Mesodermal cell (in vitro differentiated cells): ENCODE measurements around the gene DLG5.

Experiments used
- H3K27ac ChIP-seq: 2 replicates; pipeline ENCODE4 v1.7.0; 2013; ENCODE audit warnings: mild to moderate bottlenecking, low read depth, low read length, moderate library complexity; ENCODE audit not compliant: severe bottlenecking
- H3K36me3 ChIP-seq: 2 replicates; pipeline ENCODE4 v1.7.1; 2013; ENCODE audit warnings: mild to moderate bottlenecking, low read length, moderate library complexity; ENCODE audit not compliant: control insufficient read depth, insufficient read depth
- H3K4me1 ChIP-seq: one replicate; pipeline ENCODE4 v1.7.1; 2013; ENCODE audit warnings: mild to moderate bottlenecking, low read length; ENCODE audit not compliant: insufficient read depth, control insufficient read depth, poor library complexity, severe bottlenecking
- H3K4me3 ChIP-seq: 2 replicates; pipeline ENCODE4 v1.7.0; 2013; ENCODE audit warnings: low read length, control low read depth, mild to moderate bottlenecking; ENCODE audit not compliant: insufficient read depth, poor library complexity, severe bottlenecking; ENCODE audit errors: extremely low read depth
- H3K9me3 ChIP-seq: 2 replicates; pipeline ENCODE4 v1.7.1; 2013; ENCODE audit warnings: mild to moderate bottlenecking, low read length, moderate library complexity; ENCODE audit not compliant: control insufficient read depth
- WGBS, 2 experiments: methylation state at CpG; one replicate each; pipeline ENCODE4 v1.1.5; 2013; ENCODE audit warnings: missing lambda C conversion rate in 2 of 2; ENCODE audit not compliant: insufficient coverage in 2 of 2; 5-methylcytosine and 5-hydroxymethylcytosine counted together

Gene DLG5

DNA sequence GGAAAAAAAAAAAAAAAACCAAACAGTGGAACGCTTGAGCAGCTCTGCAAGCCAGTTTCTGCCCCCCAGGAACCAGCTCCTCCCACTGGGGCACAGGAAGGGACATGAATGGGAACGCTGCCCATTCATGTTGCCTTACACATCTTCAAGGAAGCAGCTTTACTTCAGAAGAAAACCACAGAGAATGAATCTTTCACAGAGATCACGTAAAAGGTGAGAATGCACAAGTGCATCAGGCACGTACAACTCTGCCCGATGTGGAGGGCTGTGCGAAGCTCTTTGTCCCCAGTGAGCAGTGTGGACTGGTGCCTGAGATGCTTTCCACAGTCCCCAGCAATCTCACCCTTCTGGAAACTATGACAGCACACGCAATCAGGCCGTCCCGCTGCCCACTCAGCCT, 106.2 kb downstream of the DLG5 start:
- Histone ChIP-seq H3K4me3 (no peak overlapping the region), H3K36me3 (peaks cover 91% of the 10 kb centered on the region), H3K4me1 (no peaks in the 10 kb centered on the region), H3K9me3 (no peaks in the 10 kb centered on the region), H3K27ac (no peak overlapping the region)
- WGBS, 2 experiments, result 94 to 97% methylated on average over 8 to 9 of the region's 9 CpGs

DNA sequence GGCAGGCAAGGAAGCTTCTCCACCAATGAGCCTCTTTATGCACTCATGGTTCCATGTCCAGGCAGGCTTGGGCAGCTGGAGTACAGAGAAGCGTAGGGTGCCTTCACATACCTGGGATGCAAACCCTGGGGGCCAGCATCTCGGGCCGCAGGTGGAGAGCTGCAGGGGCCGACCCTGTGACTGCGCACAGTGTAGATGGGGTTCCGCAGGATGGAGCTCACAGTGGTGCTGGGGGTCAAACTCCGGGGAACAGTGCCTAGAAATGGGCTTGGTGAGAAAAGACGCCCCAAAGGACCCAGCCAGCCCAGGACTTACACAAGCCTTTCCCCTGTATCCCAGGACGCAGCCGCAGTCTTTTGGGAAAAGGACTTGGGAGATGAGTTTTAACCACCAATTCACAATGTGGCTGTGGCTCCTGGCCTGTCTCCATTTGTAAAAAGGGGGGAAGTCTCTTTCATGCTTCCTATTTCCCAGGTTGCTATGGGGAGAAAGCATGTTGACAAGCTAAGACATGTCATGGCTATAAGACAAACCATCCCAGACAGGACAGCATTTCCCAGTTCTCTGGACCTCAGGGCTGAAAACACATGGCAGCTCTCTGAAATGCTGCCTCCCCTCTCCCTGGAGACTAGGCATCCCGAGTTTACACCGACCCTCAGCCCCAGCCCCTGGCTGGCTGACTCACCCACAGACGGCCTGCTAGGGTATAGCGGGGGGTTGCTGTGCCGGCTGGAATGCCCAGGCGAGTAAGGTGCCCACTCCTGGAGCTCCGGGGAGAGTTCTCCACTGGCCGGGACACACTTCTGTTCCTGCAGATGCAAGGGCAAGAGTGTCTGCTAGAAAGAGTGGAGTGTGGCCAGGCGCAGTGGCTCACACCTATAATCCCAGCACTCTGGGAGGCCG, 107.1 kb downstream of the DLG5 start:
- 96% methylated on average over 15 to 16 of the region's 20 CpGs for WGBS, 2 experiments
- Histone ChIP-seq H3K4me3 (no peak overlapping the region), H3K36me3 (peaks cover 93% of the 10 kb centered on the region), H3K9me3 (no peaks in the 10 kb centered on the region), H3K27ac (no peak overlapping the region), H3K4me1 (no peaks in the 10 kb centered on the region)

DNA sequence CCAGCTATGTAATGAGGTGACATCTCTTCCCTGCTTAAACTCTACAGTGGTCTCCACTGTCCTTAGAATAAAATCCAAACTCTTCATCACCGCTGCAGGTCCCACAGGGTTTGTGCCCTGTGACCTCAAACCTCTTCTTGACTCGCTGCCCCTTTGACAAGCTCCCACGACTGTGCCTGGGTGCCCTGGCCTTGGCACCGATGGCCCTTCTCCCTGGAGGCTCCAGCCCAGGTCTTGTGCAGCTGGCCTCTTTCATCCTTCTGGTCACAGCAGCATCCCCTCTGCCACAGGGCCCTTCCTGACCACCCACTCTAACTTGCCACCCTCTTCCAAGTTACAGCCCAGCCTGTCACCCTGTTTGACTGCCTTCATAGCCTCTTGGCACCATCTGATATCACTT, 108.2 kb downstream of the DLG5 start:
- 76% methylated on average over 3 to 4 of the region's 4 CpGs for WGBS, 2 experiments
- Histone ChIP-seq H3K27ac (no peak overlapping the region), H3K9me3 (no peaks in the 10 kb centered on the region), H3K4me3 (no peak overlapping the region), H3K36me3 (peaks cover 91% of the 10 kb centered on the region), H3K4me1 (no peaks in the 10 kb centered on the region)

DNA sequence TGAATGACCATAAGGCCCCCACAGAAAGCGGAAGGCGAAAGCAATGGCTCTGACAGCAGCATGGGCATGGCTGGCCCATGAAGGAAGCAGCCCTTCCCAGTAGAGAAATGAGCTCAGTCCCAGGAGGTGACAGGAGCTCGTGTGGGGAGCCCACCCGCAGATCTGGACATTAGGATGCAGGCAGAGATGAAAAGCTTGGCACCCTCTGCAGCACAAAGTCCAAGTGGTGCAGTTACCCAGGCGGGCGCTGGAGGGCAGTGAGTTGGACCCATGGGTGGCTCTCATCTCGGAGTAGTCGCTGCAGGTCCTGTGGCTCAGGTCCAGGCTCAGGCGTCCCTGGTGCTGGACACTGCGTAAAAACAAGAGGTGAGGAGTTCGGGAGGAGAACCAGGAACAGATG, 109.0 kb downstream of the DLG5 start:
- 96 to 98% methylated on average over 10 to 11 of the region's 11 CpGs for WGBS, 2 experiments
- Histone ChIP-seq H3K9me3 (no peaks in the 10 kb centered on the region), H3K4me3 (no peak overlapping the region), H3K36me3 (peaks cover 95% of the 10 kb centered on the region), H3K4me1 (no peaks in the 10 kb centered on the region), H3K27ac (no peak overlapping the region)

DNA sequence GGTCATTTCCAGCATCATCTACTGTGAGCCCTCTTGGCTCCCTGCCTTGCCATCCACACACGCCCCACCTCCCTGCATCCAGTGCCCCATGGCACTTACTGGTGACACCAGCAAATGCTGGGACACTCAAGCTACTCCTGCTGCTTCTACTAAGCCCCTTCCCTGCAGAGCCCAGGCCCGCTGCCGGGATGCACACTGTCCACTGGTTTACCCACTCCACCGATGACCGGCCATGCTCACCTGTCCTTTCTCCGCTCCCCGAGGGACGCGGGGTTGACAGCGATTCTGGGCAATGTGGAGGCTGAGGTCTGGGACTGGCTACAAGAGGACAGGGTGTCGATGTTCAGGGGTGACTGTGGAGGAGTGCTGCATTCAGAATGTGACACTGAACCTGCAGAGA, 110.2 kb downstream of the DLG5 start:
- H3K4me1 ChIP-seq, result no peaks in the 10 kb centered on the region
- peaks cover 94% of the 10 kb centered on the region for H3K36me3 ChIP-seq
- no peaks in the 10 kb centered on the region for H3K9me3 ChIP-seq
- 97 to 98% methylated on average over 8 to 11 of the region's 11 CpGs for WGBS, 2 experiments
- no peak overlapping the region for H3K4me3 ChIP-seq
- H3K27ac ChIP-seq, result no peak overlapping the region

DNA sequence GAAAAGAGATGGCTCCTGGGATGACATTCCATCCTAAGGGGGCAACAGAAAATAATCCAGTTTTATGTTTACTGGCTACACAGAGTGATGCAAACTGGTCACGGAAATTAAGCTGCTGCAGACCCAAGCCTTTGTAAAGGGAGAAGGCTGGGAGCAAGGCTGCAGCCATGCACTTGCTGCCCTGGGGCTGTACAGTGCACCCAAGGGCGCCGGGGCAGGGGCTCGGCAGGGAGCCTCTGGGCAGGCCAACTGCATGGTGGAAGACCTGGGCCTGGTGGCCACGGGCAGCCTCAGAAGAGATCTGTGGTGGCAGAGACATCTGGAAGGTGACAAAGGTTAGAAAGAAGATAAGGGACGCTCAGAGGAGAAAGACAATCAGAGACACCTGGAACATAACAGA, 113.8 kb downstream of the DLG5 start:
- 83 to 95% methylated on average over 5 to 6 of the region's 6 CpGs for WGBS, 2 experiments
- Histone ChIP-seq H3K36me3 (peaks cover 94% of the 10 kb centered on the region), H3K9me3 (no peaks in the 10 kb centered on the region)

DNA sequence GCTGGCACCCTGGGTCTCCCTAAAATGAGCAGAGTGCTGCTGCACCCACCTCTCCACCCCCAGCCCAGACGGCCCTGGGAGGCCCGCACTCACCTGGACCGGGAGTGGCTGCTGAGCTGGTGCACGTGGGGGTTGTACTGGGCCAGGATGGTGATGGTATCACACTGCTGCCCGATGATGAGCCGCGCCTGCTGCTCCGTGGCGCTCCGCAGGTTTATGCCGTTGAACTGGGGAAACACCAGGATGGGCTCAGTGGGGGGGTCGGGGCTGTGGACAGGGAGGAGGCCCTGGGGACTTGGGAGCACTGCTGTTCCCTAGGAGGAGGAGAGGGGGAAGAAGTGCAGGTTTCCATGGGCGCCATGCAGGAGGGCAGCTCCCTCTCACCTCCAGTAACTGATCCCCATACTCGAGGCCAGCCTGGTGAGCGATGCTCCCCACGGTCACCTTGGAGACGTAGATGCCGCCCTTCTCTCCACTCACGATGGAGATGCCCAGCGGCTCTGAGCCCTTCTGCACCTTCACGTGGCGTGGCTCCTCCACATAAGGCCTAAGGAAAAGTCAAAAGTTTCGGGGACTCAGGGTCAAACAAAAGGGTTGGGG, 114.6 kb downstream of the DLG5 start:
- Histone ChIP-seq H3K4me3 (no peak overlapping the region), H3K9me3 (no peaks in the 10 kb centered on the region), H3K27ac (no peak overlapping the region), H3K4me1 (no peaks in the 10 kb centered on the region), H3K36me3 (peaks cover 94% of the 10 kb centered on the region)
- 95 to 97% methylated on average over 10 to 21 of the region's 23 CpGs for WGBS, 2 experiments

More for the DNA sequence above, 113.8 kb downstream of the DLG5 start:
- Histone ChIP-seq H3K27ac (no peak overlapping the region), H3K4me3 (no peak overlapping the region), H3K4me1 (no peaks in the 10 kb centered on the region)

DNA sequence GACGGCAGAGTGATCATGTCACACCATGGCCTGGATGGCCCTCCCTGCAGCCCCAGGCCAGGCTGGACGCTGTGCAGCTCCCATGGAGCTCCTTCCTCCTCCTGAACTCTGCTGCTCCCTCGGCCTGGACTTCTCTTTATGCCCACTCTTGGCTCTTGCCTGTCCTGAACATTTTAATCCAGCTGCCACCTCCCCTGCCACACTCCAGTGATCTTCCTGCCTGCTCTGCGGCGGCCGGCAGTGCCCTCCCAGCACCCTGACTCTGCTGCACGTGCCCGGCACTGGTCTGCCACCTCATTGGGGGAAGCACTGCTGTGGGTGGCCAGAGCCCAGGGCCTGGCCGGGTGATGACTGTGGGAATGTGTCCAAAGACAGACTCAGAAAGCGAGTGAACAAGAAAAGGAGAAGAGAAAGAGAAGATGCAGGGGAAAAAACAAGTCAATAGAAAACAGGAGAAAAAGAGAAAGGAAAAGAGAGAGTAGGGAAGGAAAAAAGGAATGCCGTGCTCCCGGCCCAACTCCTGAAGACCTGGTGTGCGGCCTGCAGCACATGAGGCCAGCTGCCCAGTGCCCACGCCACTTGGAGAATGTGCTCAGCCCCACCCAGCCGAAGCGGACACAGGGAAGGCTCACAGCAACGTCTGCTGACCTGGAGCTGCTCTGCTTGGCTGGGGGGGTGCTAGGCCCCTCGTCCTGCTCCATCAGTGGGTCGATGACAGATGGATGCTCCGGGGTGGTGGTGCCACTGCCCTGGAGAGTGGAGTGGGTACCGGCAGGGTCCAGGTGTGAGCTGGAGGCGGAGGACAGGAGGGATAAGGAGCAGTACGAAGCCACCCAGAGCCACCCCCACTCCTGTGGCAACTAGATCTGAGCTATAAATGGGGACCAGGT, 115.9 kb downstream of the DLG5 start:
- H3K9me3 ChIP-seq, result no peaks in the 10 kb centered on the region
- H3K36me3 ChIP-seq, result peaks cover 92% of the 10 kb centered on the region
- WGBS, 2 experiments, result 96 to 98% methylated on average over 14 to 19 of the region's 23 CpGs
- H3K4me1 ChIP-seq, result no peaks in the 10 kb centered on the region
- H3K4me3 ChIP-seq, result no peak overlapping the region
- H3K27ac ChIP-seq, result no peak overlapping the region

DNA sequence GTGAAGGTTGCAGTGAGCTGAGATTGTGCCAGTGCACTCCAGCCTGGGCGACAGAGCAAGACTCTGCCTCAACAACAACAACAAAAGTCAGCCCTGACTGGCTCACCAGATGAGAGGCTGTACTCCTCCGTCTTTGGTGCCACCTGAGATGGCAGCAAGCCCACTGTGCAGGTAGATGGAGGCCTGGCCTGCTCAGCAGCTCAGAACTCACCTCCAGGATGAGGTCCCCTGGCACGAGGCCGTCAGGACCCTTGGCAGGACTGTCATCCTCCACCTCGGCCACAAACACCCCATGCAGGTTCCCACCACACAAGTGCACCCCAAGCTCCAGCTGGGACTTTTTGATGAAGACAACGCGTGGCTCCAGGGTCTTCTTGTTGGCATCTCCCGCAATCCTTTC, 117.2 kb downstream of the DLG5 start:
- WGBS, 2 experiments, result 94 to 97% methylated on average over 7 to 8 of the region's 8 CpGs
- Histone ChIP-seq H3K27ac (no peak overlapping the region), H3K36me3 (peaks cover 93% of the 10 kb centered on the region), H3K9me3 (no peaks in the 10 kb centered on the region), H3K4me3 (no peak overlapping the region), H3K4me1 (no peaks in the 10 kb centered on the region)

DNA sequence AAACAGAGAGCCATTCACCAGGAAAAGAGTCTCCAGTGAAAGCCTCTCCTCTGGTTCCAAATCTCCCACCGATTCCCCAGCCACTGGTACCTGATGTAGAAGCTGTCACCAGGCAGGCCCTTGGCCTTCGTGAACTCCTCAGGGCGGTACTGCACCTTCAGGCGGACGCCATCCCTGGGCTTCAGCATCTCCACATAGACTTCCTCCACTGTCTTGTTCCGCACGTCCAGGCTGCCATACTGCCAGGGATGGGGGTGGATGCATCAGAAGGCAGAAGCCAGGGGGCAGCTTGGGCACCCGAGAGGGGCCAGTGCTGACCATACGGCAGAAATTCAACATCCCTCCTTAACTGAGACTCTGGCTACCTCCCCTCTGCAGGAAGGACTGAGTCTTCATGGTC, 118.8 kb downstream of the DLG5 start:
- WGBS, 2 experiments, result 95% methylated on average over 4 to 9 of the region's 9 CpGs
- H3K36me3 ChIP-seq, result peaks cover 95% of the 10 kb centered on the region

More for the DNA sequence above, 118.8 kb downstream of the DLG5 start:
- no peaks in the 10 kb centered on the region for H3K9me3 ChIP-seq
- no peak overlapping the region for H3K27ac ChIP-seq
- no peak overlapping the region for H3K4me3 ChIP-seq
- no peaks in the 10 kb centered on the region for H3K4me1 ChIP-seq
